ENCODE measurements around the gene SLC37A3.
"Not testable (repeated sequence)": the region's sequence is repeated elsewhere in the genome, so short reads cannot be mapped to it uniquely, and the experiment has no call there.

DNA sequence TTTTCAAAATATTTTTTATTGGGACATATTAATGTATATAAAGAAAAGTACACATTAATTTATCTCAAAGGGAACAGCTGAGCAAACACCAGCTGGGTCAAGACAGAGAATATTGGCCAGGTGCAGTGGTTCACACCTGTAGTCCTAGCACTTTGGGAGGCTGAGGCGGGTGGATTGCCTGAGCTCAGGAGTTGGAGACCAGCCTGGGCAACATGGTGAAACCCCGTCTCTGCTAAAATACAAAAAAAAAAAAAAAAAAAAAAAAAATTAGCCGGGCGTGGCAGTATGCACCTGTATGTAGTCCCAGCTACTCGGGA is 19.8 kb upstream of the SLC37A3 start:
- not testable (repeated sequence) for TF ChIP-seq POLR2A (IDR thresholded peaks at IDR 0.05; ENCODE audit: low read depth, low read length)
- TF ChIP-seq, protein P1, sequence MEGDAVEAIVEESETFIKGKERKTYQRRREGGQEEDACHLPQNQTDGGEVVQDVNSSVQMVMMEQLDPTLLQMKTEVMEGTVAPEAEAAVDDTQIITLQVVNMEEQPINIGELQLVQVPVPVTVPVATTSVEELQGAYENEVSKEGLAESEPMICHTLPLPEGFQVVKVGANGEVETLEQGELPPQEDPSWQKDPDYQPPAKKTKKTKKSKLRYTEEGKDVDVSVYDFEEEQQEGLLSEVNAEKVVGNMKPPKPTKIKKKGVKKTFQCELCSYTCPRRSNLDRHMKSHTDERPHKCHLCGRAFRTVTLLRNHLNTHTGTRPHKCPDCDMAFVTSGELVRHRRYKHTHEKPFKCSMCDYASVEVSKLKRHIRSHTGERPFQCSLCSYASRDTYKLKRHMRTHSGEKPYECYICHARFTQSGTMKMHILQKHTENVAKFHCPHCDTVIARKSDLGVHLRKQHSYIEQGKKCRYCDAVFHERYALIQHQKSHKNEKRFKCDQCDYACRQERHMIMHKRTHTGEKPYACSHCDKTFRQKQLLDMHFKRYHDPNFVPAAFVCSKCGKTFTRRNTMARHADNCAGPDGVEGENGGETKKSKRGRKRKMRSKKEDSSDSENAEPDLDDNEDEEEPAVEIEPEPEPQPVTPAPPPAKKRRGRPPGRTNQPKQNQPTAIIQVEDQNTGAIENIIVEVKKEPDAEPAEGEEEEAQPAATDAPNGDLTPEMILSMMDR (IDR thresholded peaks at IDR 0.05; ENCODE audit: extremely low read depth in 1 of 2, insufficient read depth in 1 of 2, low read depth in 1 of 2, low read length in 2 of 2): not testable (repeated sequence)
